DMS79 (cell line): Measurements from ENCODE around the gene TBC1D3E.
"Not testable (repeated sequence)": the region's sequence is repeated elsewhere in the genome, so short reads cannot be mapped to it uniquely, and the experiment has no call there.

Experiments used
- DNase-seq: peaks from one replicate; lab custom pipeline; 2025; lab: John Stamatoyannopoulos, UW

Gene TBC1D3E

DNA sequence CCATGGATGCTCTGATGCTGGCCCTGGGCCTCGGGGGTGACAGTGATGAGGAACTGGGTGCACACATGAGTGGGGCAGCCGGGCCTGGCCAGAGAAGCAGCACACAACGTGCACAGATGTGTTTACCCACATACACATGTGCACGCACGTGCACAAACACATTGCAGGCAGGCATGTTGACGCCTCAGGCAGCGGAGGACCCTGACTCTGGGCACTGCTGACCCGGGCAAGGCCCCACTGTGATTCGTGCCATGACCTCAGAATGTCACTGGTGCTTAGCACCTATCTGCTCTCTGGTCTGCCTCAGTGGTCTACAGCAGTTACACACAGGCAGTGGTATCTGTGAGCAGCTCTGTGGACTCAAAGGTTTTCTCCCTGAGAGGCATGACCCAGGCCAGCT lies at the start of gene TBC1D3E:
TSS of gene TBC1D3E (plus strand) at position 301 of the 400 bp plus-strand sequence. CDS start 1,545 bp downstream, outside the sequence.
- DNase-seq = not testable (repeated sequence)

DNA sequence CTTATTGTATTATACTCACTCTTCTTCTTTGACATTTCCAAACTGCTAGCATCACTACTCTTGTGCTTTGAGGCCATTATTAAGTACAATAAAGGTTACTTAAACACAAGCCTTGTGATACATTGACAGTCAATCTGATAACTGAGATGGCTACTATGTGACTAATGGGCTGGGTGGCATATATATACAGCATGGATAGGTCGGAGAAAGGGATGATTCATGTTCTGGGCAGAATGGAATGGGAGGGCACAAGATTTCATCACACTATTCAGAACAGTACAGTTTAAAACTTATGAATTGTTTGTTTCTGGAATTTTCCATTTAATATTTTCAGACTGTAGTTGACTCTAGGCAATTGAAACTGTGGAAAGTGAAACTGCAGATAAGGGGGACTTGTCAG lies 40.4 kb upstream of the TBC1D3E start:
- not testable (repeated sequence) for DNase-seq

DNA sequence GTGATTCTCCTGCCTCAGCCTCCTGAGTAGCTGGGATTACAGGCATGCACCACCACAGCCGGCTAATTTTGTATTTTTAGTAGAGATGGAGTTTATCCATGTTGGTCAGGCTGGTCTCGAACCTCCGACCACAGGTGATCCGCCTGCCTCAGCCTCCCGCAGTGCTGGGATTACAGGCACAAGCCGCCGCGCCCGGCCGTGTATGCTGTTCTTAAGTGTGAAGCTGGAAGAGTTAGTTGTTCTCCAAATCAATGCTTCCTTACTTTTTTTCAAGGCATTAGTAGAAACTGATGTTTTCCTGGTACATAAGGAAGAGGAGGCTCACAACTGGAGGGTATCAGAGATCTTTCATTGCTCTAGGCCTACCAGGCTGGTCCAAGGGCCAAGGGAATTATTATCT lies 39.6 kb upstream of the TBC1D3E start:
- DNase-seq = not testable (repeated sequence)

DNA sequence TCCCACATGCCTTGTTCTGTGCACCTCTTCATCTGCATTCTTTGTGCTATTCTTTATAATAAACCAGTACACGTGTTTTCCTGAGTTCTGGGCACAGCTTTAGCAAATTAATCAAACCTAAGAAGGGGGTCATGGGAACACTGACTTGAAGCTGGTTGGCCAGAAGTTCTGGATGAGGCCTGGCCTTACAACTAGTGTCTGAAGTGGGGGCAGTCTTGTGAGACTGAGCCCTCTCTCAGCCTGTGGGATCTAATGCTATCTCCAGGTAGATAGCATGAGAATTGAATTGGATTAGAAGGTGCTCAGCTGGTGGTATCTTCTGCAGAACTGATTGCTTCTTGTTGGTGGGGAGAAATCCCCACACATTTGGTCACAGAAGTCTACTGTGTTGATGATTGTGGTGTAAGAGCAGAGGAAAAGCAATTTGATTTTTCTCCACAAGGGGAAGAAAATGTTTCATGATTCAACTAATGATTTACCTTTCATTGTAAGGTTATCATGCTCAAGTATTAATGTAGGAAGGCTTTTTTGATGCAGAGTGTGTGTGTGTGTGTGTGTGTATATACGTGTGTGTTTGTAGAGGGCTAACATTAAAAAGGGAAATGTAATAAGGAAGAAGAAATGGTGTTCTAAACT lies 33.6 kb upstream of the TBC1D3E start:
- DNase-seq = not testable (repeated sequence)

DNA sequence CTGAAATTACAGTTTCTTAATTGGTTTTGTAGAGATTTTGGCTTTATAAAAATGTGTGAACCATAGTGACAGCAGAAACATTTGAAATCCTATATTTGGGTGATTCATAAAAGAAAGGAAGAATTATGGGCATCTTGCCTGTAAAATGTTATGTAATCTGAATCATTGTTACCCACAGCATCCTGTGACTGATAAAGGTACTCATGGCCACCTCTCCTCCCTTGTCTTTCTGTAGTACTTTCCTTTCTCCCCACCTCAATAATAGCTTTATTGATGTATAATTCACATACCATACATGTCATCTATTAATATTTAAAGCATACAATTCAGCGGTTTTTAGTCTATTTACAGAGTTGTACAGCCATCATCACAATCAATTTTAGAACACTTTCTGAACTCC lies 28.5 kb upstream of the TBC1D3E start:
- not testable (repeated sequence) for DNase-seq

DNA sequence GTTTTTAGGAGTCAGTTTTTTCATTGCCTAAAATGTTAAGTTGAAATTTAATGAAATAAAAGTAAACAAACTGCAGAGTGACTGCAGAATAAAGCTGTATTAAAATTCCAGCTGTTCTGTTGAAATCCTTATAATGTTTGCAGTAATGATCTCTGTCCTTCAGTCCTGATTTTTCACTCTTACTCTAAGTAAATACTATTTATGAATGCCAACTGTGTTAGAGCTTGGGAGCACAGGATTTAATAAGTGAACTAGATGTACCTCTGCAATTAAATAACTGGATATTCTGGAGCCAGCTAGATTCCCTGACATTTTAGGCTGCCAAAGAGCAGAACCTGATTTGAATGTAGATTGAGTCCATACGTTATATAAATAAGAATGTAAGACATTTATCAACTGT lies 7.9 kb upstream of the TBC1D3E start:
- DNase-seq = not testable (repeated sequence)

DNA sequence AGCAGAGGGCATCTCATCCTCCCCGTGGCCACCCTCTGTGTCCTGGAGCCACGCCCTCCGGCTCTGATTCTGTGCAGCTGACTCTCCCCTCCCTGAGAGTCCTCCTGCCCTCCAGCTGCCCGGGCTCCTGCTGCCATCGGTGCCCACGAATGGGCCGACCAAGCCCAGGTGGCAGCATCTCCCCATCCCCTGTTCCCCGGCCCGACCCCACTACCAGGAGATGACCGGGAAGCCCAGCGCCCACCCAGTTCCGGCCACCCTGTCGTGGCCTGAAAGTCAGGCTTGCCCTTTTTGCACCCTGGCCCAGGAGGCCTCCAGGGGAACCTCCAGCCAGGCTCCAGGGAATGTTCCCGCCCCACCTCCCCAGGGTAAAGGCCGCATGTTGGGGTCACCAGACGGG lies 7.1 kb downstream of the TBC1D3E start:
- DNase-seq = not testable (repeated sequence)
